COR-L47 (cell line): ENCODE data around the gene NIN.
"Not testable (repeated sequence)": the region's sequence is repeated elsewhere in the genome, so short reads cannot be mapped to it uniquely, and the experiment has no call there.

ENCODE experiments used
- DNase-seq: peaks from one replicate; lab custom pipeline; 2025; lab: John Stamatoyannopoulos, UW

Gene NIN

DNA sequence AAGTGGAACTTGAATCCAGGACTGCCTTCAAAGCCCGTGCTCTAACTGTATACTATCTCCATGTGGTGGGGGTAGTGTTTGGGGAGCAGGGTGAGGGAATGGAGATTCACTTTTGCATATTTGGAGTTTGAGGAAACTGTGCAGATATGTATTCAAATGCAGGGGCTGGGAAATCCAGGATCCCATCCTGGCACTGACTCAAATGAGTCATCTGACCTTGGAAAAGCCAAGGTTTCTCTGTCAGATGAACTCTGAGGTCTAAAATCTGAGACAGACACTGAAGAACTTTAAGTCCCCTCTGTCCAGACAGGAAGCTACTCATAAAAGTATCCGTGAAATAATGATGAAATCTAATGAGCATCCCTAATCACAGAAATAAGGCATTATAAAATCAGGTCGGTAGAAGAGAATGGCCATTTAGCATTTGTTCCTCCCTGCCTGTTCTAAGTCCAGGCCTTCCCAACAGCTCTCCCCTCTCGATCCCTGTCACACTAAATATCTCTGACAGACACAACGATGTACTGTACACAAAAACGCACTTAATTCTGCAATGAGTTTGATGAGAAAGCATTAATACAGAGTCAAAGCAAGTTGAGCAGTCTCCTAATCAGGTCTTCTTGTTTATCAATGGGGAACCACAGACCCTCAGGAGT is 14.4 kb downstream of the NIN start:
- DNase-seq, result no peak

DNA sequence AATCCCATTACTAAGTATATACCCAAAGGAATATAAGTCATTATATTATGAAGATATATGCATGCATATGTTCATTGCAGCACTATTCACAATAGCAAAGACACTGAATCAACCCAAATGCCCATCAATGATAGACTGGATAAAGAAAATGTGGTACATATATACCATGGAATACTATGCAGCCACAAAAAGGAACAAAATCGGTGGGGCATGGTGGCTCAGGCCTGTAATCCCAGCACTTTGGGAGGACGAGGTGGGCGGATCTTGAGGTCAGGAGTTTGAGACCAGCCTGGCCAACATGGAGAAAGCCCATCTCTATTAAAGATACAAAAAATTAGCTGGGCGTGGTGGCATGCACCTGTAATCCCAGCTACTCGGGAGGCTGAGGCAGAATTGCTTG is 15.4 kb downstream of the NIN start:
- DNase-seq, result not testable (repeated sequence)

DNA sequence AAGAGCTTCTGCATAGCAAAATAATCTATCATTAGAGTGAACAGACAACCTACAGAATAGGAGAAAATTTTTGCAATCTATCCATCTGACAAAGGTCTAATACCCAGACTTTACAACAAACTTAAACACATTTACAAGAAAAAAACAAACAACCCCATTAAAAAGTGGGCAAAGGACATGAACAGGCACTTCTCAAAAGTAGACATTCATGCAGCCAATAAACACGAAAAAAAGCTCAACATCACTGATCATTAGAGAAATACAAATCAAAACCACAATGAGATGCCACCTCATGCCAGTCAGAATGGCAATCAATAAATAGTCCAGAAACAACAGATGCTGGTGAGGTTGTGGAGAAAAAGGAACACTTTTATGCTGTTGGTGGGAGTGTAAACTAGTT is 15.9 kb downstream of the NIN start:
- DNase-seq, result not testable (repeated sequence)

DNA sequence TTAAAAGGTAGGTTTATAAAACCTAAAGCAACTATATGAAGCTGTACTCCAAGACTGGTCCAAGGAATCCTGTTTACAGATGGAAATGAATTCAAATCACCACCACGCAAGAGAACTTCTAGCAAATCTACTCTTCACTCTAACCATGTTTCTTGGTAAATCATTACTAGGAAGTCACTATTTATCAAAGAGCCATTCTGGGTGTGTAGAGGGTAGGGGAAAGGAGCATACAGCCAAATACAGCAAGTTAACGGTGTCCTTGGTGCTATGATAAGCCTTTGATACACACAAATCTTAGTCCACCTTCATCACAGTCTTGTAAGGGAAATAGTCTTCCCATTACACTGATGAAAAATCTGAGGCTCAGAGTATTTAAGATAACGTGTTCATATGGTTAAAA is 16.8 kb downstream of the NIN start:
- no peak for DNase-seq

DNA sequence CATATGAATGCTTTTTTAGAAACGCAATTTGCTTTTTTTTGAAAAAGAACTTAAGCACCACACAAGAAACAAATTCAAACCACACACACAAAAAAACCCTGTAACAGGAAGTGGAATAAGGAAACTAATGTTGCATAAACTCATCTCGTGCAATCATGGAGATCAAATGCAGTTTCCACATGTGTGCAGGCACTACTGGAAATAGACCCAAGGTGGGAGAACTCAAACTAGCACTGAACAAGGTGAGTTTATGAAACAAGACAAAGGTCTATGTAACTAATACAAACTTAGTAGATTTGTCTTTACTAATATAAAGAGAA is 17.5 kb downstream of the NIN start:
- DNase-seq, result no peak

DNA sequence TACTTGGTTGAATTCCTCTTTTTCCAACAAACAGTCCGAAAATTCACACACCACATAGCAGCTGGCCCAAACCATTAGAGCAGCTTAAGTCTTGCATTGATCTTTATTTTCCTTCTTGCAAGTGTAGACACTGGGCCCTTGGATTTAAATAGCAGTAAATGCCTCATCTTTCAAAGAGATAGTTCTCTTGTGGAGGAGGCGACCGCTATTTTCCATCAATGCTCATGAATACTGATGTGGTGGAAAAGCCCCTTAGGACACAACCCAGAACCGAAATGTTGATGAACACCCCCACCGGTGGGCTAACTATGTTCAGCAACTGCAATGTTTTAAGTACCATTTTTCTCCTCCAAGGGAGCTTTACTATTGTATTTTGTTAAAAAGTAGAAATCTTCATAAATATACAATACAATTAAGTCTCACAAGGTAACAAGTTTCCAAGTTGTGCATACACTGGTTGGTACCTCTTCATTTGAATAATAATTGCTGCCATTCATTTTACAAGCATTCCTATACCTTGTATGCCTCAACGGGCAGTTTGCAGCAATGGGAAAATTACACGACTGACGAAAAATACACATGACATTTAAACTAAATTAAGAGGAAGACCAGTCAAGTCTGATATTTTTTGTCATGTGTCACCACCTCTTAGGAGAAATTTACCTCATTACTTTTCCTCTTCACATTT is 18.0 kb downstream of the NIN start:
- no peak for DNase-seq

DNA sequence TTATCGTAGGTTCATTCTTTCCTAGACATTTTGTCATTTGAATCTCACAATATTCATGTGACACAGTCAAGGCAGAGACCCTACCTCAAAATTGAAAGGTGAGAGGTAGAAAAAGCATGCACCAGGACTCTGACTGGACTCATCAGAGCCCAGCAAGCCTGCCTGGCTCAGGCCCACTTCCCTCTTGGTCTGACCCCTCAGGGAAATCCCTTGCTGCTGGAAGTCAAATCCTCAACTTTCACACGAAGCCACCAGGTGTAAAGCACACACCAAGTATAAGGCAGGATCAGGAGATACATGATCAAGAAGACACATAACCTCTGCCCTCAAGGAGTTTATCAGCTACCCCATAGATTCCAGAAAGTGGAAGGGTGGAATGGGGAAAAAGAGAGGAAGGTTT is 18.8 kb downstream of the NIN start:
- DNase-seq, result no peak

DNA sequence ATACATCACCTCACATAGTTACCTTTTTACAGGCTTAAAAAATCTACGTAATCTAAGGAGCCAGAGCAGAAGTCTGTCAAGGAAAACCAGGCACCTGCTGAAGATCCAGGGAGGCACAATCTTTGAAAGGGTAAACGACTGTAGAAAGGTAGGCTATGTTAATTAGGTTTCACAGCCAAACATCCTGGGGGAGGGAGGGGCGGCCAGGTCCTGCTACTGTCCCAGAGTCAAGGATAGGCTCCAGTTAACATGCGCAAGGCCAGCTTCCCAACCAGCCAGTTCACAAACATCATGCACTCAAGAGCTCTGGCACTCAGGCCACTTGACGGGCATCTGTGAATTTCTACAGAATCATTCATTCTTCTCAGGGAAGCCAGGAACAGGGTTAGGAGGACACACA is 22.9 kb downstream of the NIN start:
- no peak for DNase-seq

DNA sequence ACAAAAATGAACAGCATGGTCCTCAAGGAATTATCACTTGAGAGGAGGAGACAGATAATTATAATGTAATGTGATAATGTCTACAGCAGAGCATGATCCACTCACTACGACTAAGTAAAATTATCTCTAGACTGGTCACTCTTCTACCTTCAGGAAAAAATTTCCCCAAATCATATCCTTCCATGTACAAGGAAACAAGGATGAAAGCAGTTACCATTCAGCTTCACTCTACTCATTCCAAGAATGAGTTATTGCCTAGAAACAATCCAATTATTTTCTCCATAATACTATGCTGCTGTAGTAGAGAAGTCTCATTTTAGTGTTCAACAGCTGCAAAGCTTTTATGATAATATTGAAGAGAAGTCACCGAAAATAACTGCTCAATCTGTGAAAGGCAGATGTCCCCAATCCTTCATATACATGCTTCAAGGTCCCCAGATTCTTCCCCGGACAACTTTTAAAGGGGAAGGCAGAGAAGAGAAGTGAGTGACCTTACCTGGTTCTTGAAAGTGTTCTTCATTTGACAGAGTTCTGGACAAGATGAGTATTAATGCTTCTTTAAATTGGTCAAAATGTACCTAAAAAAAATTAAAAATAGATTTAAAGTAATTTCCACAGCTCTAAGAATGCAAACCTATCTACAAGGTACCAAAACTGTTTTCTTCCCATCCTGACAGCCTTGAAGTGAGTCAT is 24.6 kb downstream of the NIN start:
- no peak for DNase-seq

DNA sequence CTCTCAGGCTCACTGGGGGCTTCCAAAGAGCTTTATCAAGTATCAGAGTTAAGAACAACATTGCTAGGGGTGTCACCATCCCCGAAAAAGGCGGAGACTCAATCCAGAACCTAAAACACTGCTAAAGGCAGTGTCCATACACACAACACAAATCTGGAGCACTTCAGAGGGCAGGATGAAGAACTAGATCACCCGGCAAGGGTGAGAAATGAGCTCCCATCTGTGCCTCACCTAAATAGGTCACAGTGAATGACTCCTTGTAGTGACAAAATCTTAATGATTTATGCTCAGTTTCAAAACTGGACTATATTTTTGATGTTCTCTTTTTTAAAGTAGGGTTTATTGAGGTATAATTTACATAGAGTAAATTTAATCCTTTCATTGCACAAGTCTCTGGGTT is 25.6 kb downstream of the NIN start:
- DNase-seq, result no peak

DNA sequence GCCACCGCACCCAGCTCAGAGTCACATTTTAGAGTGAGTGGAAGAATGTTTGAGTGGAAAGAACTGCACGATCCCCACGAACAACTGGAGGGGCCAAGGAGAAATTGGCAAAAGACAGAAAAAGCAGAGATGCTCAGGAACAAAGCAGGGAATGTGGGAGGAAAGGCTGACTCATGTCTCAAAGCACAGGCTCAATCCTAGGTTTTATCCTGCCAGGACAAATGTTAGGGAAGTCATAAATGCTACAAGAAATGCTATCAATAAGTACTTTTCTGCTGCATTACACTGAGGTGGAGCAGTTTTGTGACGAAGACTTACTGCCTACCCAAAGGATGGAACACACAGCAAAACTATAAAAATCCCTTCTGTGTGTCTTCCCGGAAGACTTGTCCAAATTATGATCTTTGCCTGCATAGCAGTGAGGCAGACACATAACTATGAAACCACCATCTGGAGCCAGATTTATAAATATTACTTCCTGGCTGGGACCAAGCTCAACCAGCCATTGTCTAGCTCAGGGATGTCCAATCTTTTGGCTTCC is 26.7 kb downstream of the NIN start:
- no peak for DNase-seq

DNA sequence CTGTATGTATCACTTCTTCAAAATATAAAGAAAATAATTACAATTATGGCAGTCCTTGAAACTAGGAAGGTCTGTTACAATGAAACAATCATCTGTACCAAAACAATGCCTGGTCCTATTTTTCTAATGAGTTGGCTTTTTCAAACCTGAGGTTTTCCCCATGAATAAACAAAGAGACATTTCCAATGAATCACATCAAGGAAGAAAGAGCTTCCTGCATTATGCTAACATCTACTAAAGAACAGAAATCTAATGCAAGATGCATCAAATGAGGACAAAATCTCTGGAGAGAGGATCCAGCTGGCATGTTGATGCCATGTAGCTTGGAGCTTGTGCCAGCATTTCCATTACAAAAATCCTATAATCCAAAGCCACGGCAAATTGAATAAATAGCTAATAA is 29.3 kb downstream of the NIN start:
- no peak for DNase-seq

DNA sequence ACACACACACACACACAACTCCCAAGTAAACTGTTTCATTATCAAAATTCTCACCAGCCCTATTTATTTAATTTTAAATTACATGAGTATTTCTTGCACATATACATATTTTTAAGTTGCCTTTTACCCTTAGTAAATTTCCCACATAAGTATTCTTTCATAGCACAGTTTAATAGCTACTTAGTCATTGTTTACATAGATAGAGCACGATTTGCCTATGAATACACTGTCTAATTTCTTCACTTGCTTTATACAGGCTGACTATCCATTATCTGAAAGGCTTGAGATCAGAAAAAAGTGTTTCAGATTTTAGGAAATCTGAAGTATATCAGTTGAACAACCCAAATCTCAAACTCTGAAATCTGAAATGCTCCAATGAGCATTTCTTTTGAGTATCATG is 30.9 kb downstream of the NIN start:
- no peak for DNase-seq

DNA sequence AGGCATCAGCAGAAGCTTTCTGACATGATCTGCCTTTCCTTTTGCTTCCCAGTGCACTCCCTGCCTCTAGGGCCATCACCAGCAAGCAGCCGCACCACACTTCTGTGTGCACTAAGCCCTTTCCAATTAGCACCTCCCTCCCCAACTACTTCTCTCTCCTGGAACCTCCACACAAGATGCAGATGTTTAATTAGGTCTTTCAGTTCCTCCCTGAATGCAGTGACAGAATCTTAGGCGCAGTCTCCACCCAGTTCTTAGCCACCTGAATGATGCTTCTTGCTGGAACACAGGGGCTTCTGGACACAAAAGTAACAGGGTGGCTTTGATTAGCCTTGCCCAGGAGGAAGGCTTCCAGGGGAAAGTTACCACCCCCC is 32.9 kb downstream of the NIN start:
- no peak for DNase-seq

DNA sequence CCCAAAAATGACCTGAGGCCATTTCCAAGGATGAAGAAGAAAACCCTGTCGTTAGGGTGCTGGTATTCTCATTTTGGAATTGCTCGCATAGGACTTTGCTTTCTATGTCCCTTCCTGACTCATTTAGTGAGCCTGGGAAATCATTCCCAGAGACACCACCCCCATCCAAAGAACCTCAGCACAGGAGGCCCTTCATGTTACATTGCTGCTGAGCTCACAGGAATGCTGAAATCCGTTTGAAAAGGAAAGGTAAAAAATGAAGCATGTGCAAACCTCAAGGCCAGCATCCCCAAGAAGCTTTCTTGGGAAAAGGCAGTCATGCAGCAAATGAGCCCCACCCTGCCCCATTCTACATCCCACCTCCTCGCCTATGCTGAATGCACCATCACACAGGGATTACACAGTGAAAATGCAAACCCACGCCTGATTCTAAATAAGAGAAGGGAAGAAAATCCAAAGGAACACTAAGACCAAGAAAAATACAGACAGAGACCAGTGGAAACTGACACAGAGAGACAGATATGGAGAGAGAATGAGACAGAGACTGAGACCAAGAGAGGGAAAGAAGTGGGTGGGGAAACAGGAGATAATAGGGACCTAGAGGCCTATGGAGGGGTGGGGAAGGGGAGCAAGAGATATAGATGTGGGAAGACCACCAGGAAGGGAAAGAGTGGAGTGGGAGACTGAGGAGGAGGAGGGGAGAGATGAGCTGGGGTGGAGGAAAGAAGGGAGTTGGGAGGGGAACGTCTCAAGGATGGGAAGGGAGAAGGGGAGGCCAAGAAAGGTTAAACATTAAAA is 33.5 kb downstream of the NIN start:
- no peak for DNase-seq

DNA sequence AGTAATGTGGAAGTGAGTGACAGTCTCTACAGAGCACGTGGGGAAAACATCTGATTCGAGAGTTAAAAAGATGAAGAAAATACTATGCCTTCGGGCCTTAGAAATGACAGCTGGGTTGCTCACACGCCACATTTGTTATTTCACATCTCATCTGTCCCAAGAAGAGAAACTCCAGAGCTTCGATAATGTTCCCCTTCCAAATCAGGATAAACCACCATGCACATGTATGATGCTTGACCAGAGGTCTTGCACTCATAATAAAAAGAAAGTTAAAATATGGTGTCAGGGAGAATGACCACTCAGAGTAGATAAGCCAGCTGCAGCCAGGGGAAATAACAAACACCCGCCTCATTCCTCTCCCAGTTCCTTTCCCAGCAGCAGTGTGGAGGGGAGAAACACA is 34.6 kb downstream of the NIN start:
- DNase-seq, result no peak

DNA sequence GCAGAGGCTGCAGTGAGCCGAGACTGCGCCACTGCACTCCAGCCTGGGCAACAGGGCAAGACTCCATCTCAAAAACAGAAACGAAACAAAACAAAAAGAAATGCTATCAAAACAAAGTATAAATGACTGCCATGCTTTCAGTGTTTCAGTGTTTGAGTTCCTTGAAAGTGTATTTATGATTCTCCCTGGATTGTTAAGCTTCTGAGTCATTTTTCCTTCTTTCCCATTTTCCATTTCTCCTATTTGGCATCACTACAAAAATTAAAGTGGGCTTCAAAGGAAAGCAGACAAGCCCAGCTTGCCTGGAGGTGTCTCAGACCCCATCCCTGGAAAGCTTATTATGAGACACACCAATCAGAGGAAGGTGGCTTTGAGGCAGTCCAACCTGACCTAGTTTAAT is 35.1 kb downstream of the NIN start:
- DNase-seq, result no peak

DNA sequence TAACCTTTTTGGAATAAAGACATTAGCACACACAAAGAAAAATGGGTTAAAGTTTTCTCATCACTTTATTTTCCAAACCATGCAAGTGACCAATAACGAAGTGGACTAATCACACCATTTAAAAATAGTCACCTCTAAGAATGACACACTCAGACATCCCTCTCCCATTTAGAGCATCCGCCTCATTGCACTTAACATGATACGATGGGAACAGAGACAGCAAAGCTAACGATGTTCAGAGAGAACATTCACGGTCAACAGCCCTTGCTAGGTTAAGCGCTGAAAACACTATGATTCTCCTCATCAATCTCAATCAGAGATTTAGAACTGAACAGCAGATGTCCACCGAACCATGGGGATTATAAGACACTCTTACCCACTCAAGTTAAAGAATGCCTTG is 35.8 kb downstream of the NIN start:
- DNase-seq, result no peak

DNA sequence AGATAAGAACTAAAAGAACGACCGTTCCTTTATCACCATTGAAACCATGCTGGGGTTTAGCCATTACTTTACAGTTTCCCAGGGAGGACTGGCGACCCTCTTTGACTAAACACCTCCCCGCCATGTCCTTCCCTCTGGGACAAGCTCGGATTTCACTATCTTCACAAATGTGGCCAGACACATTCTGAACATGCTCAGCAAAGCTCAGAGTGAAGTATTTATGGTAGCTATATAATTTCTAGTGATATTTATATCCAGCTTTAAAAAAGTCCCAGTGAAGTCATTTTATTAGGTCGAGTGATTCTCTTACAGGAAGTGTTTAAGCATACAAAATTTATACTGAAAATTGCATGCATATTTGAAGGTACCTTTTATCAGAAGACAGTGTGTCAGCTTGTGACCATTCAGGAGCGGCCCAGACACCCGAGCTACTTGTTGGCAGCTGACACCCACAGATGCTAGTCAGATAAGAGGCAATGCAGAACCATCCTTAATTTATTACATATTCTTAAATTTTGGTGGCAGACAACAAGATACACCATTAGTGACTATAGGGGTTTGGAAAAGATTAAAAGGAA is 36.8 kb downstream of the NIN start:
- no peak for DNase-seq

DNA sequence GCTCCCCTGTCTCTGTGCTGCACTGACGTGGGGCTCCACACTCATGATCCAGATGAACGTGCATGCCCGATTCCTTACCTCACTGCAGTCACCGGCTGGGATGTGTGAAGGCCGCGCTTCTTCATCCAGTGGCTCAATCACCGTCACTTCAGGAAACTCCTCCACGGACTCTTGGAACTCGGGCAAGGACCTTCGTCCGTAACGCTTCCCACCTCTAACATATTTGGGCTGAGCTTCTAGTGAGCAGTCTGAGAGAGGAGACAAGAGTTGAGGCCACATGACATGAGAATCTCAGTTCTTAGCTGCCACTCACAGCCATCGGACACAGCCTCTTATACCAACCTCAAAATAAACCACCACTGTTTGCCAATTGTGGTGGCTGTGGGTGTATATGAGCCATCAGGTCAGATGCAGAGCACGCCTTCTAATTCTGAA is 38.3 kb downstream of the NIN start:
- DNase-seq, result no peak

DNA sequence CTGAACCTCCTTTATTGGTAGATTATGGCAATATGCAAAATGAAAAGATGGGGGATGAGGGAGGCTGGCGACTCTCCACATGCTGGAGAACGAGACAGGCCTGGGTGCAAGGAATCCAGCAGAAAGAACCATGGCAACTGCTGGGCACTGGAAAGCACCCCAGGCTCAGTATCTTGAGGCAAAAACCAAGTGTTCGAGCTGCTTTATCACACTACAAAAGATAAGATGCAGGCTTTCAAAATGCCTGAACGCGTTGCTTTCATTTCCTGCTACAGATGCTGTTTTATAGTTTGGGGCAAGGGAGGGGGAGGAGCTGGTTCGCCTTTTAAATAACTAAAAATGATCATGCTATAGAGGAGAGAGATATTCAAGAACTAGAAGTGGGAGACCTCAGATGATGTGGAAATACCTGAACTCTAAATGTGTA is 38.9 kb downstream of the NIN start:
- DNase-seq, result no peak

DNA sequence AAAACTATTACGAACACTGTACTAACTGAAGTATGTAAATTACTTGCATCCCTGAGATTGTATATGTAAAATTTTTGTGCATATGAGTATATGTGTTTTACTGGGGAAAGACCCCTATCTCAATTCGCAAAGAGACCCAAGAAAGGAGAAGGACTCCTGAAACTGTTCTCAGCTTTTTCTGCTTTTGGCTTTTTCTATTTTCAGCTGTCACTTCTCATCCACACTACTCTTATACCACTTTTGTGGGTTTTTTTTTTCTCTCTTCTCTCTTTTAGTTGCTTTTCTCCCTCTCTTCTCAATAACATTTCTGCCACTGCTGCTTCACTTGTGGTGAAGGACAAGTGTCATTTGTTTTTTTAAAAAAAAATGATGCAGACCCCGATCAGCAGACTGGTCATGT is 39.8 kb downstream of the NIN start:
- no peak for DNase-seq
